WTC11 (cell line): ENCODE data around the gene USP20. TPM values are rescaled to one million over a fixed set of nuclear protein-coding genes. Genes with fewer than 3 reads are reported as not detected.

Experiments used
- ATAC-seq: fragments of 200-7000 bp; cut with Tn5 transposase; 2 replicates; pipeline ENCODE4 v1.10.0; 2021; ENCODE audit warnings: mild to moderate bottlenecking, moderate library complexity
- CTCF ChIA-PET: fragments of 300-600 bp; sonication (Branson Sonifier 250); formaldehyde crosslinking; loops from one replicate; lab custom pipeline; 2021; ENCODE audit warnings: antibody characterized with exemption; lab: Charles Lee
- POLR2A ChIA-PET: fragments of 350-600 bp; sonication (Branson Sonifier 250); formaldehyde crosslinking; loops from one replicate; lab custom pipeline; 2021; ENCODE audit warnings: antibody characterized with exemption; lab: Charles Lee
- DNase-seq: peaks from one replicate; pipeline ENCODE4 v3.0.0; 2021; ENCODE audit warnings: low spot score
- H3K27ac Mint-ChIP-seq: 2 replicates; pipeline ENCODE4 v1.8.0; 2021; ENCODE audit warnings: mixed read lengths
- H3K27me3 Mint-ChIP-seq: 2 replicates; pipeline ENCODE4 v1.8.0; 2021; ENCODE audit warnings: low read depth, mild to moderate bottlenecking, moderate library complexity, mixed read lengths
- H3K36me3 Mint-ChIP-seq: 2 replicates; pipeline ENCODE4 v1.8.0; 2021; ENCODE audit warnings: mixed read lengths
- H3K4me1 Mint-ChIP-seq: 2 replicates; pipeline ENCODE4 v1.8.0; 2022; ENCODE audit warnings: mixed read lengths
- H3K4me3 Mint-ChIP-seq: 2 replicates; pipeline ENCODE4 v1.8.0; 2021; ENCODE audit warnings: mild to moderate bottlenecking, moderate library complexity, mixed read lengths
- H3K9me3 Mint-ChIP-seq: 2 replicates; pipeline ENCODE4 v1.8.0; 2021; ENCODE audit warnings: mixed read lengths
- CBFB ChIP-seq: sonication (generic); formaldehyde crosslinking; IDR thresholded peaks from 2 replicates; pipeline ENCODE4 v1.8.1; 2022; ENCODE audit warnings: mild to moderate bottlenecking, low read depth, missing genetic modification reagents
- E2F5 ChIP-seq: sonication (generic); formaldehyde crosslinking; IDR thresholded peaks from 2 replicates; pipeline ENCODE4 v1.8.1; 2022; ENCODE audit warnings: mild to moderate bottlenecking, moderate library complexity, missing genetic modification reagents
- ESRRA ChIP-seq: sonication (generic); formaldehyde crosslinking; IDR thresholded peaks from 2 replicates; pipeline ENCODE4 v1.8.1; 2022; ENCODE audit warnings: mild to moderate bottlenecking, missing genetic modification reagents, borderline replicate concordance
- HMGA2 ChIP-seq: fragments of 250-450 bp; sonication (Bioruptor Pico); IDR thresholded peaks from 2 replicates; pipeline ENCODE4 v1.4.0; 2021; ENCODE audit warnings: mild to moderate bottlenecking, moderate library complexity
- MXD4 ChIP-seq: fragments of 250-450 bp; sonication (Bioruptor Pico); IDR thresholded peaks from 2 replicates; pipeline ENCODE4 v1.8.0; 2021; ENCODE audit warnings: mild to moderate bottlenecking, moderate library complexity, borderline replicate concordance
- NR2C2 ChIP-seq: sonication (generic); formaldehyde crosslinking; IDR thresholded peaks from 2 replicates; pipeline ENCODE4 v1.8.0; 2022; ENCODE audit warnings: mild to moderate bottlenecking, missing genetic modification reagents
- SP1 ChIP-seq: sonication (generic); formaldehyde crosslinking; conservative IDR thresholded peaks from 2 replicates; pipeline ENCODE4 v1.8.1; 2022; ENCODE audit warnings: missing genetic modification reagents
- ZNF423 ChIP-seq: fragments of 250-450 bp; sonication (Bioruptor Pico); IDR thresholded peaks from 2 replicates; pipeline ENCODE4 v2.1.2; 2022; ENCODE audit warnings: mild to moderate bottlenecking, moderate library complexity
- ZNF671 ChIP-seq: fragments of 250-450 bp; sonication (Bioruptor Pico); IDR thresholded peaks from 2 replicates; pipeline ENCODE4 v1.8.0; 2021; ENCODE audit warnings: mild to moderate bottlenecking
- total RNA-seq: library from RNA; stranded (reverse); gene quantifications from 3 replicates; pipeline ENCODE4 v1.2.3, GENCODE V29; 2021
- TF ChIP-seq, protein P1 (sequence below): fragments of 250-450 bp; sonication (Bioruptor Pico); conservative IDR thresholded peaks from 2 replicates; pipeline ENCODE4 v1.9.0; 2021; ENCODE audit warnings: mild to moderate bottlenecking
- TF ChIP-seq, protein P2 (sequence below): fragments of 250-450 bp; sonication (Bioruptor Pico); IDR thresholded peaks from 2 replicates; pipeline ENCODE4 v2.1.2; 2022; ENCODE audit warnings: mild to moderate bottlenecking, moderate library complexity
- TF ChIP-seq, protein P3 (sequence below): fragments of 250-450 bp; sonication (Bioruptor Pico); IDR thresholded peaks from 2 replicates; pipeline ENCODE4 v1.9.0; 2021; ENCODE audit warnings: mild to moderate bottlenecking
- TF ChIP-seq, protein P4 (sequence below): fragments of 200-600 bp; IDR thresholded peaks from 2 replicates; pipeline ENCODE4 v1.8.0; 2022; ENCODE audit warnings: antibody characterized with exemption
- TF ChIP-seq, protein P5 (sequence below): sonication (generic); formaldehyde crosslinking; conservative IDR thresholded peaks from 2 replicates; pipeline ENCODE4 v1.8.1; 2023; ENCODE audit warnings: mild to moderate bottlenecking, low read depth, missing genetic modification reagents, moderate library complexity

USP20 gene
- total RNA-seq, 1 experiment from 2014 or later = 29.3 TPM

GRCh38 chr9:129923589-129923988, 88.3 kb downstream of the USP20 start:
- no peak for TF ChIP-seq HMGA2 (CRISPR knock-in tag)
- TF ChIP-seq, protein P1, sequence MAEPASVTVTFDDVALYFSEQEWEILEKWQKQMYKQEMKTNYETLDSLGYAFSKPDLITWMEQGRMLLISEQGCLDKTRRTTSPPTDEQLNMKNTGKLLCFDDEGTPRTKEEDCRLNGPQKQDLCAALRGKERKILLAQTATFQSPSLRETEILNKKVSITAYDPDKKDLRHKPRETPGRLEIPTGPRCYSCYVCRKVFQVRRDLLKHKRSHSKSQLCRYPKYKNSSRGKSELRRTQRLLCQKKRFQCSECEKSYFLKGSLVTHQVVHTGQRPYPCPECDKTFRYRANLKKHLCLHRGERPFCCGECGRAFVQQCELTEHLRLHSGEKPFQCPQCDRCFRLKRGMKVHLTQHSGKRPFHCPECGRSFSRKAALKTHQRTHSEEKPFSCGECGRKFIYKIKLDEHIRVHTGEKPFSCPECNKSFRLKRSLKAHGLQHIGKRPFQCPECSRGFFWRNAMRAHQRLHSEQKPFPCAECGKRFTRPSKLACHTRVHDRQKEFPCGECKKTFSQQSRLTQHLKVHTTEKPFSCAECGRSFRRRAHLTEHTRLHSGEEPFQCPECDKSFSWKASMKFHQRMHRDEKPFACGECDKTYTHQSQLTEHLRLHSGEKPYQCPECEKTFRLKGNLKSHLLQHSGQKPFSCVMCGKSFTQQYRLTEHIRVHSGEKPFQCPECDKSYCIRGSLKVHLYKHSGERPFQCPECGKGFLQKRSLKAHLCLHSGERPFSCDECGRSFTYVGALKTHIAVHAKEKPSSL (CRISPR knock-in tag) = no peak
- ATAC-seq (no peak), DNase-seq (no peak)
- H3K36me3 Mint-ChIP-seq = peaks cover 11% of the 10 kb centered on the region
- H3K27me3 Mint-ChIP-seq = no peaks in the 10 kb centered on the region
- H3K4me3 Mint-ChIP-seq = no peak overlapping the region
- CTCF ChIA-PET = no interaction called here
- no peaks in the 10 kb centered on the region for H3K4me1 Mint-ChIP-seq
- no peaks in the 10 kb centered on the region for H3K9me3 Mint-ChIP-seq
- H3K27ac Mint-ChIP-seq = no peak overlapping the region
- POLR2A ChIA-PET = no interaction called here

DNA sequence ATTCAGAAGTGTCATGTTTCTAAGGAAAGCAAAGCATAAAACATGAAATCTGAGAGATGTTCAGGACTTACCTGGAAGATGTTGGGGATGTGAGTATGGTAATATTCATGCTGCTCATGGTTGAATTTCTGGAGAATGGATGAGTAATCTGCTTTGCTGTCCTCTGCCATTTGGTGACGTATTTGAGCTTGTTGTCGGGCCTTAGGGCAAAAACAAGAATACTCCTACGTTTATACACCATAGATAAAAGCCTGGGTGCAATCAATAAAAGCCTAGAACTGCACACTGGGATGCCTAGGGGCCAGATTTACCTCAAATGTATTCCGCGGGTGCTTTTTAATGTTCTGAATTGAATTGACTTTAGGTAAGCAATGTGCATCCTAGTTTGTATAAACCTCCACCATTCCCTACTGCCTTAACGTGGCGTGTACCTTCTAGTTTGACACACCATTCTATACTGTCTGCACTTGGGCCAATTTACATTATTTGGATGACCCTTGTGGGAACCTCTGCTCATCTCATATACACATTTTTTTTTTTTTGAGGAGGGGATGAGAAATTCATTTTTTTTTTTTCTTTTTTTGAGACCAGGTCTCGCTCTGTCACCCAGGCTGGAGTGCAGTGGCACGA, 94.4 kb downstream of the USP20 start:
- POLR2A ChIA-PET = no interaction called here

GRCh38 chr9:129930743-129931142, 95.5 kb downstream of the USP20 start:
- CTCF ChIA-PET = no interaction called here
- Mint-ChIP-seq H3K27me3 (no peaks in the 10 kb centered on the region), H3K4me1 (peaks cover 30% of the 10 kb centered on the region), H3K27ac (no peak overlapping the region), H3K36me3 (peaks cover 13% of the 10 kb centered on the region), H3K4me3 (no peak overlapping the region), H3K9me3 (no peaks in the 10 kb centered on the region)
- DNase-seq (no peak), ATAC-seq (no peak)
- TF ChIP-seq NR2C2 (no peak), E2F5 (CRISPR knock-in tag) (no peak), ZNF671 (CRISPR knock-in tag) (no peak), SP1 (CRISPR knock-in tag) (no peak), CBFB (no peak), ZNF423 (CRISPR knock-in tag) (no peak)
- TF ChIP-seq, protein P2, sequence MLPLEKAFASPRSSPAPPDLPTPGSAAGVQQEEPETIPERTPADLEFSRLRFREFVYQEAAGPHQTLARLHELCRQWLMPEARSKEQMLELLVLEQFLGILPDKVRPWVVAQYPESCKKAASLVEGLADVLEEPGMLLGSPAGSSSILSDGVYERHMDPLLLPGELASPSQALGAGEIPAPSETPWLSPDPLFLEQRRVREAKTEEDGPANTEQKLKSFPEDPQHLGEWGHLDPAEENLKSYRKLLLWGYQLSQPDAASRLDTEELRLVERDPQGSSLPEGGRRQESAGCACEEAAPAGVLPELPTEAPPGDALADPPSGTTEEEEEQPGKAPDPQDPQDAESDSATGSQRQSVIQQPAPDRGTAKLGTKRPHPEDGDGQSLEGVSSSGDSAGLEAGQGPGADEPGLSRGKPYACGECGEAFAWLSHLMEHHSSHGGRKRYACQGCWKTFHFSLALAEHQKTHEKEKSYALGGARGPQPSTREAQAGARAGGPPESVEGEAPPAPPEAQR (CRISPR knock-in tag) = no peak
- TF ChIP-seq, protein P3, sequence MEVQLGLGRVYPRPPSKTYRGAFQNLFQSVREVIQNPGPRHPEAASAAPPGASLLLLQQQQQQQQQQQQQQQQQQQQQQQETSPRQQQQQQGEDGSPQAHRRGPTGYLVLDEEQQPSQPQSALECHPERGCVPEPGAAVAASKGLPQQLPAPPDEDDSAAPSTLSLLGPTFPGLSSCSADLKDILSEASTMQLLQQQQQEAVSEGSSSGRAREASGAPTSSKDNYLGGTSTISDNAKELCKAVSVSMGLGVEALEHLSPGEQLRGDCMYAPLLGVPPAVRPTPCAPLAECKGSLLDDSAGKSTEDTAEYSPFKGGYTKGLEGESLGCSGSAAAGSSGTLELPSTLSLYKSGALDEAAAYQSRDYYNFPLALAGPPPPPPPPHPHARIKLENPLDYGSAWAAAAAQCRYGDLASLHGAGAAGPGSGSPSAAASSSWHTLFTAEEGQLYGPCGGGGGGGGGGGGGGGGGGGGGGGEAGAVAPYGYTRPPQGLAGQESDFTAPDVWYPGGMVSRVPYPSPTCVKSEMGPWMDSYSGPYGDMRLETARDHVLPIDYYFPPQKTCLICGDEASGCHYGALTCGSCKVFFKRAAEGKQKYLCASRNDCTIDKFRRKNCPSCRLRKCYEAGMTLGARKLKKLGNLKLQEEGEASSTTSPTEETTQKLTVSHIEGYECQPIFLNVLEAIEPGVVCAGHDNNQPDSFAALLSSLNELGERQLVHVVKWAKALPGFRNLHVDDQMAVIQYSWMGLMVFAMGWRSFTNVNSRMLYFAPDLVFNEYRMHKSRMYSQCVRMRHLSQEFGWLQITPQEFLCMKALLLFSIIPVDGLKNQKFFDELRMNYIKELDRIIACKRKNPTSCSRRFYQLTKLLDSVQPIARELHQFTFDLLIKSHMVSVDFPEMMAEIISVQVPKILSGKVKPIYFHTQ (CRISPR knock-in tag) = no peak
- POLR2A ChIA-PET = no interaction called here

More for the DNA sequence above, 94.4 kb downstream of the USP20 start:
- ATAC-seq (no peak), DNase-seq (no peak)
- peaks cover 13% of the 10 kb centered on the region for H3K36me3 Mint-ChIP-seq
- H3K27me3 Mint-ChIP-seq = no peaks in the 10 kb centered on the region
- H3K27ac Mint-ChIP-seq = no peak overlapping the region
- TF ChIP-seq, protein P4, sequence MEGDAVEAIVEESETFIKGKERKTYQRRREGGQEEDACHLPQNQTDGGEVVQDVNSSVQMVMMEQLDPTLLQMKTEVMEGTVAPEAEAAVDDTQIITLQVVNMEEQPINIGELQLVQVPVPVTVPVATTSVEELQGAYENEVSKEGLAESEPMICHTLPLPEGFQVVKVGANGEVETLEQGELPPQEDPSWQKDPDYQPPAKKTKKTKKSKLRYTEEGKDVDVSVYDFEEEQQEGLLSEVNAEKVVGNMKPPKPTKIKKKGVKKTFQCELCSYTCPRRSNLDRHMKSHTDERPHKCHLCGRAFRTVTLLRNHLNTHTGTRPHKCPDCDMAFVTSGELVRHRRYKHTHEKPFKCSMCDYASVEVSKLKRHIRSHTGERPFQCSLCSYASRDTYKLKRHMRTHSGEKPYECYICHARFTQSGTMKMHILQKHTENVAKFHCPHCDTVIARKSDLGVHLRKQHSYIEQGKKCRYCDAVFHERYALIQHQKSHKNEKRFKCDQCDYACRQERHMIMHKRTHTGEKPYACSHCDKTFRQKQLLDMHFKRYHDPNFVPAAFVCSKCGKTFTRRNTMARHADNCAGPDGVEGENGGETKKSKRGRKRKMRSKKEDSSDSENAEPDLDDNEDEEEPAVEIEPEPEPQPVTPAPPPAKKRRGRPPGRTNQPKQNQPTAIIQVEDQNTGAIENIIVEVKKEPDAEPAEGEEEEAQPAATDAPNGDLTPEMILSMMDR = no peak
- TF ChIP-seq, protein P5, sequence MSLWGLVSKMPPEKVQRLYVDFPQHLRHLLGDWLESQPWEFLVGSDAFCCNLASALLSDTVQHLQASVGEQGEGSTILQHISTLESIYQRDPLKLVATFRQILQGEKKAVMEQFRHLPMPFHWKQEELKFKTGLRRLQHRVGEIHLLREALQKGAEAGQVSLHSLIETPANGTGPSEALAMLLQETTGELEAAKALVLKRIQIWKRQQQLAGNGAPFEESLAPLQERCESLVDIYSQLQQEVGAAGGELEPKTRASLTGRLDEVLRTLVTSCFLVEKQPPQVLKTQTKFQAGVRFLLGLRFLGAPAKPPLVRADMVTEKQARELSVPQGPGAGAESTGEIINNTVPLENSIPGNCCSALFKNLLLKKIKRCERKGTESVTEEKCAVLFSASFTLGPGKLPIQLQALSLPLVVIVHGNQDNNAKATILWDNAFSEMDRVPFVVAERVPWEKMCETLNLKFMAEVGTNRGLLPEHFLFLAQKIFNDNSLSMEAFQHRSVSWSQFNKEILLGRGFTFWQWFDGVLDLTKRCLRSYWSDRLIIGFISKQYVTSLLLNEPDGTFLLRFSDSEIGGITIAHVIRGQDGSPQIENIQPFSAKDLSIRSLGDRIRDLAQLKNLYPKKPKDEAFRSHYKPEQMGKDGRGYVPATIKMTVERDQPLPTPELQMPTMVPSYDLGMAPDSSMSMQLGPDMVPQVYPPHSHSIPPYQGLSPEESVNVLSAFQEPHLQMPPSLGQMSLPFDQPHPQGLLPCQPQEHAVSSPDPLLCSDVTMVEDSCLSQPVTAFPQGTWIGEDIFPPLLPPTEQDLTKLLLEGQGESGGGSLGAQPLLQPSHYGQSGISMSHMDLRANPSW (CRISPR knock-in tag) = no peak
- TF ChIP-seq MXD4 (no peak), ESRRA (CRISPR knock-in tag) (no peak)
- H3K4me3 Mint-ChIP-seq = no peak overlapping the region
- CTCF ChIA-PET = interaction anchor here (0.5 kb wide), 1 partner anchor 14 kb away, joined by 3 read pairs; no protein-coding TSS in a partner anchor
- peaks cover 28% of the 10 kb centered on the region for H3K4me1 Mint-ChIP-seq
- no peaks in the 10 kb centered on the region for H3K9me3 Mint-ChIP-seq
